Measurements from ENCODE around the gene ACP4.

The ACP4 gene

DNA sequence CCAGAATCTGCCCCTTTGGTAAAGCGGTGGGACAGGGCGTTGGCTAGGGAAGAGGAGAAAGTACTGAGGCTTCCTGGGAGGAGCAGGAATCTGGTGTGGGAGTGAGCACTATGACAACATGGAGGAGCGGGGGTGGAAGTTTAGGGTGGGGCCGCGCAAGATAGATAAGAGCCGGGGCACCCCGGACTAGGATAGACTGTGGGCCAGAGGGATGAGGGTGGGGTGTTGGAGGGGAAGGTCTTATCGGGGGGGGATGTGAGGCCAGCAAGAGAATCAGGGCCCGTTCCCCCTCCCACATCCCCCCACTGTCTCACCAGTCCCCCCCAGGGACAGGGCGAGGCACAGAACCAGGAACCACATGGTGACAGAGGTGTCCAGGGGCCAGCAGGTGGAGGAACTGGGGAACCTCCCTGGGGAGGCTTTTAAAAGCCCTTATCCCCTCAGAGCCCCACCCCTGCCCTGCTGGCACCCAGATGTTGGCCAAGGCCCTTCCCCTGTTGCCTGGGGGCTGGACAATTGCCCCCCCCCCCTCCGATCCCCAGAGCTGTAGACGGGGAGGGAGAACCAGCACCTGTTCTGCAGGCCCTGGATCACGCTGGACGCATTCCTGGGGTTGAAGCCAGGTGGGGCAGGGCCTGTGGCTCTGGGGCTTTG lies 33.3 kb downstream of the ACP4 start, which contains the start of gene KLK1:
KLK1 (minus strand) TSS at position 399 of the 654 bp plus-strand sequence; CDS start at position 360, 39 bp downstream.
- no peak for FAIRE-seq

DNA sequence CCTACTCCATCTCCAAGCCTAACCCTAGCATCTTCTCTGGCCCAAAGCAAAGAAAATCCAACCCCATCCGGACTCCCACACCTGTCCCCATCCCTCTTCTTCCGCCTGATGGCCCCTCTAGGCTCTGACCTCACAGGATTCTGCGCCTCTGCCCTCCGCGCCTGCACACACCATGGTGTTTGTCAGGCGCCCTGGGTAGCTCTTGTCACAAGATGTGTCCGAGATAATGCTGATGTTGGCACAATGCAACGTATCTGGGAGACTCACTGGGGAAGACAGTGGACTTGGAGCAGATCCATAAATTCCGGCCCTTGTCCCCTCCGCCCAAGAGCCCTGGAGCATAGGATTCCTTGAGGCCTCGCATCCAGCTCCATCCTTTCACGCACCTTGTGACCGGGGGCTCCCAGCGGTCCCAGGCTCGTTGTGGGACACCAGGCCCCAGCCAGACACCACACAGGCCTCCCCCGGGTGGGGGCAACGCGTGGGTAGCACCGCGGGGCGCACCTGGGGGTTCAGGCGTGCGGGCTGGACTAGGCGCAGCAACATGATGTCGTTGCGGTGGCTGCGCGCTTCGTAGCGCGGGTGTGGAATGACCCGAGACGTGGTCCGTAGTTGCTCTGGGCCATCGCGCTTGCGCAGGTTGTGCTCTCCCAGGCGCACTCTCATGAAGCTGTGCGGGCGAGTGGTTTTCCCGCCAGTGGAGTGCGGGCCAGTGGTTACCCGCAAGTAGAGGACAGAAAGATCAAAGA lies 36.5 kb downstream of the ACP4 start:
- FAIRE-seq, result no peak

DNA sequence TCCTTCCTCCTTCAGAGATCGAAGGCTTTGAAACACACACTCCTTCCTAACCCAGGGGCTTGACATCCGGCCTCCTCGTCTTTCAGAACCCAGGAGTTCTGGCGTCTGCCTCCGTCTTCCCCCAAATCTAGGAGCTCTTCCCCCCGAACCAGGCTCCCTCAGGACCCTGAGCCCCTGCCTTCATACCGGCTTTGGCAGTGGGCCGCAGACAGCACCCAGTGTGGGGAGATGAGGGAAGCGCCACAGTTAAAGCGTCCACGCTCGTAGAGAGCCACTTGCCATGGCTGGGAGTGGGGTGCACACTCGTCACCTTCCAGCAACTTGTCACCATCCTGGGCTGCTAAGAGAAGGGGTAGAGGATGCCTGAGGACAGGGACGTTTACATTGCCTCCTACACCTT lies 37.3 kb downstream of the ACP4 start:
- no peak for FAIRE-seq

DNA sequence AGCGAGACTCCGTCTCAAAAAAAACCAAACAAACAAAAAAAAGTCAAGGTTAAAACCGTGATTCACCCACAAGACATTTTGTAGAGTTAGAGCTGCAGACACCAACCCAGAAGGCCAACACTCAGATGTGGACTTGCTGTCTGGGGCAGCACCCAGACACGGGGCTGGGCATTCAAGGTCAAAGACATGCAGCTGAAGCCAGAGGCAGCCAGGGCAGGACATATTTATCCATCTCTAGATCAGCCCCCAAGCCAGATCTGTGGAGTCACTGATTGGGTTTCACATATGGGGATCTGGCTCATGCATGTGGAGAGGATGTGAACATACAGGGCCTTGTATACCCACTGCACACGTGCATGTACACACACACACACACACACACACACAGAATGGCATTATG lies 39.6 kb downstream of the ACP4 start:
- no peak for FAIRE-seq

DNA sequence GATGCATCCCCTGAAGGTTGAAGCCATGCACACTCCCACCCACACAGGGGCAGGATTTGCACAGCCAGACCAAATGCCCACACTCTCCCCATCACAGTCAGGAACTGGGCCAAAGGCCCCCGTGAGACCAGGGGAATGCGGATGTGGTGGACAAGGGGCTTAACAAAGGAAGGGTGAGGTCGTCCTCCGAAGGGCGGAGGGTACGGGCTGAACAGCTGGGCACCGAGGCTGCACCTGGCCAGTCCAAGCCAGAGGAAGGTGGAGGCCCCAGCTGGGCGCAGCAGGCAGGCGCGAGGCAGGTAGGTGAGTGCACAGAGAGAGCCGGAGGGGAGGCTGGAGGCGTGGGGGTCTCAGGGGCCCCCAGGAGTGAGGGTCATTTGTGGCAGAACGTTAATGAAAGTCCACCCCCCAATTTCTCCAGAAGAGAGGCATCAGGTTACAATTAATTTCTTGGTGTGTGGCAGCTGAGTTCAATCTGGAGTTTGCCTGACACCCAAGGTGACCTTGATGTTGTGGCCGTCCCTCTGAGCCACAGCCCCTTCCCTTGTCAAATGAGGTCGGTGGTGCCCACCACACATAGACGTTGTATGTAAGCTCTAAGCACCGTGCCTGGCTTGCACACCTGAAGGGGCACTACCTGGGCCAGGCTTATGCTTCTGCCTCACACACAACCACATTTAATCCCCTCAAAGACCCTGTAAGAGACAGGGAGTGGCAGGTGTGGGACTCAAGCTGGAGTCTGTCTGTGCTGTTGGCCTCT lies 40.2 kb downstream of the ACP4 start:
- no peak for FAIRE-seq

DNA sequence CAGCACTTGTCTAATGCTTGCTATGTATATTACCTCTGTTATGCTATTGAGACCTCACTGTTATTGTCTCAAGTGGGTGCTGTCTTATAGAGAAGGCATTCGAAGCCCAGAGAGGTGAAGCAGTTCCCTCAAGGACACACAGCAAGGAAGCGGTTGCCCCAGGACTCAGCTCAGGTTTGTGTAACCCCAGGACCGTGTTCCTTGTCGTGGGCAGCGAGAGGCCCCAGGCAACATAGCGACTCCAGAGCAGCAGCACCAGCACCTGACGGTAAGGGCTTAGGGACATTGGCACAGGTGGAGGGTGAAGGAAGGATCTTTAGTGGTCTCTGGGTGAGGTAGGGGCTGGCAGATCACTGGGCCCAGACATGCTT lies 40.8 kb downstream of the ACP4 start:
- no peak for FAIRE-seq

DNA sequence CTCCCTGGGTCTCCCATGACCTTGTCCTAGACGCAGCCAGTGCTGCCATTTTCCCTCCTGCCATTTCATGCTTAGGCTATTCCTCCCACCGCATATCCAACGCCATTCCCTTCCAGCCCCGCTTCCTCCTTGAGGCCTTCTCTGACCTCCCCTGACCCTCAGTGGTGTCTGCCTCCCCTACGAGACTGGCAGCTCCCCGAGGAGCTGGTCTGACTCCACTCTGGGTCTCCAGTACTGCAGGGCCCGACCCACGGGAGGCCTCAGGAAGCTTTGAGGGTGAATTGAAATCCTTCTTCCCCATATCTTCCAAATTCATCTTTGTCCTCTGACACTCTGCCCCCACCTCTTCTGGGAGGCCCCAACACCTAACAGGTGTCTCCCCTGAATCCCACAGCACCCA lies 42.5 kb downstream of the ACP4 start:
- no peak for FAIRE-seq

DNA sequence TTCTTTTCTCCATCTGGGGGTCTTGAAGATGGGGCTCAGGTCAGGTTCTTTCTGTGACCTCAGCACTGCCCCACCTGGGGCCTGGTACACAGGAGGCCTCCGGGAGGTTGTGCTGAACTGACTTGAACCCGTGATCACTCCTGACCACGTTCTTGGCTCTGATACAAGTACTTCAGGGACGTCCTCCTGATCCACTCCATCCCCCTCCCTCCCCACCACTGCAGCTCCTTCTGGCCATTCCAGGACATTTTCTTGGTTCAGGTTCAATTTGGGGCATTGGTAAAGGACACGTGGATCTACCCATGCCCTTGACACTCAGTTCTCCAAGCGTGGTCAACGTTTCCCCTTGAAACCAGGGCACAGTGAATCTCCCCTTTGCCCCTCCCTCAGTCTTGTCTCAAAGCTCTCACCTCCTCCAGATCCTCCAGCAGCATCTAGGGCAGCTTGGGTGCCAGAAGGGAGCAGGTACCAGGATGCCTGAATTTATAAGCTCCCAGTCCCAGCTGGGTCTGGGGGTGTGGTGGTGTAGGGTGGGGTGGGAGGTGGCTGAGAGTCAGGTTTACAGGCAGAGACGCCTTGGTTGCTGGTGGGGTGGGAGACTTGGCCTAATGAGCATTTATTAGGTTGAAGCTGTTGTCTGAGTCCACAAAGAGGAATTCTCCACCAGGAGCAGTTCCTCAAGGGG lies 43.0 kb downstream of the ACP4 start, which contains the start of gene KLK15:
KLK15 (minus strand) TSS at position 458 of the 685 bp plus-strand sequence. CDS start 2,082 bp downstream, outside the sequence.
- FAIRE-seq, result no peak

DNA sequence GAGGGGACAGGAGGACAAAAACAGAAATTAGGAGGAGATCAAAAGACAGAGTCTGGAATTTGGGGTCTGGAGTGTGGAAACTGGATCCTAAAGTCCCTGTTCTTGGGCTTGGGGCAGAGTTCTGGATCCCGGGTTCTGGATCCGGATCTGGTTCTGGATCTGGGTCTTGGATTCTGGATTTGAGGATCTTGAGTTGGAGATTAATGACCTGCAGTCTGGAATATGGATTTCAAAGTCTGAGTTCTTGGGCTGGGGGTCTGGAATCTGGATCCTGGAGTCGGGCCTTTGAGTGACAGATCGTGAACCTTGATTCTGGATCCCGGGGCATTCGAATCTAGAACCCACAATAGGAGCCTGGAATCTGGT lies 43.6 kb downstream of the ACP4 start:
- no peak for FAIRE-seq

DNA sequence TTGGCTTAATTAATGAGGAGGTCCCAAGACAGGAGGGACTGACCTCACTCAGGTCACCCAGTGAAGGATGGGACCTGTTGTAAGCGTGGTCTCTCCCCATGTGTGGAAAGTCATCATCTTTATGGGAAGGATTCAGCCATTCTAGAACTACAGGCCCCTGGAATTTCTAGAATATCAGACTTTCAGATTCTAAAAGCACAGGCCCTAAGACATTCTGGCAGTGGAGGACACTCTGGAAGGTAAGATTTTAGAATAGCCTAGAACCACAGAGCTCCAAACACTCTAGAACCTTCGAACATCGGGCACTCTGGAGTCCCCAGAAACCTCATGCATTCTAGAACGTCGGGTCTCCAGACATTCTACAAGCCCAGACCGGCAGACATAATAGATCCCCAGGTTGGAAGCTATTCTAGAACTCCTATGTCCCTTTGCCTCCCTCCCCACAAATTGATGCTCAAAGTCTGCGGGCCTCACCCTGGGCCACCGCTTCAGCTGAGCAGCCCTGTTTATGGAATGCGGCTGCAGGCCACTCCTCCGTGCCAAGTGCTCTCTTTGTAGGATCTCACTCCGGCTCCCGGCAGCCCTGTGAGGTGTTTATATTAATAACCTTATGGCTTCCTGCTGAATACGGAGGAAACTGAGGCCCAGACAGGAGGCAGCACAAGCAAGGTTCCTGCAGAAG lies 45.0 kb downstream of the ACP4 start:
- FAIRE-seq, result no peak

DNA sequence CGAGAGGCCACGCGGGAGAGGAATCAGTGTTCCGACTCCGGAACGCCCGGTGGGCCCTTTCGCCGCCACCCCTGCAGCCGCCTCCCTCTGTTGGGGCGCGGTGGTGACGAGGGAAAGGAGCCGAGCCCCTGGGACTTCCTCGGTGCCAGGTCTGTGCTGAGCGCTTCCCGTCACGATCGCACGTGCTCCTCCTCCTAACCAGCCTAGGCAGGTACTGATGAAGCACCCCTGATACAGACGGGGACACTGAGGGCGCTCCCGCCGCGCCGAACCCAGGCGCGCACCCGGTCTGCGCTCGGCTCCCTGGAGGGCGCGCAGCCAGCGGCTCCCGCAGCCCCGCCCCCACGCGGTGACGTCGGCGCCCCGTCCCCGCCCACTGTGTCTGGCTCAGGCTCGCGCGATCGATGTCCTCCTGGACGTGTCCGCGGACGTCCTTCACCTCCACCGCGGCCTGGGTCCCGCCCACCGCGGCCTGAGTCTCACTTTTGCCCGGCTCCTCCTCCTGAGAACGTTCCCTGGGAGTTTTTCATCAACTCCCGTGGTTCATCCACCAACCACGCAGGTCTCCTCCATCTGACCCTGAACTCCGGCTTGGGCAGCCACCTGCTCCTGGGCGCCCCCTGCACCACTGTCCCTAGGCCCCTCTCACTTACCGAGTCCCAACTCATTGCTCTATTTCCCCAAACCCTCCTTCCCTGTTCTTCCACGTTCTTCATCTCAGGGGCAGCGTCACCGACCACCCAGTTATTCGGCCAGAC lies 45.7 kb downstream of the ACP4 start:
- no peak for FAIRE-seq

DNA sequence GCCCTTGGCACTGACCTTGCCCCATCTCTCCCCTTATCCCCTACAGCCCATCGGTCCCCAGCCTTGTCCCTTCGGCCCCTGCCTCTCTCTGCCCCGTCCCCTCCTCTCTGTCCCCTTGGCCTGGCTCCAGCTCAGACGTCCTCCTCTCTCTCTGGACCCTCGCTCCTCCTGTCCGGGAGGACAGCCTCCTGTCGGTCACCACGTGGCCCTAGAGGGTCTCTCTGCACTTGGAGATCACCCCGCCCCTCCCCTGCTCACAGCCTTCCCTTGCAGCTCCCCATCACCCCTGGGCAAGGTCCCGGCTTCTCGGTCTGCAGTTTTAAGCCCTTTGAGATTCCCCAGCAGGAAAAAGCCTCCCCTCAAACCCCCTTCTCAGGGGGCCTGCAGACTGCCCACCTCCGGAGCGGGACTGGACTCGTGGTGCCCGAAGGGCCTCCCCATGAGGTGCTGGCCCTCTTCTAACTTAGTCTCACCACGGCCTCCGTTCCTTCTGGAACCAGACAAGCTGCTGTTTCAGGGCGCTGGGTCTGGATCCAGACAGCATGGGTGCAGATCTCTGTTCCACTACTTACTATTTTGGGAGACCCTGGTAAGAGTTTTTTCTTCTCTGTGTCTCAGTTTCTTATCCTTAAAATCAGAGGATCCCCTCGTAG lies 46.5 kb downstream of the ACP4 start:
- no peak for FAIRE-seq

DNA sequence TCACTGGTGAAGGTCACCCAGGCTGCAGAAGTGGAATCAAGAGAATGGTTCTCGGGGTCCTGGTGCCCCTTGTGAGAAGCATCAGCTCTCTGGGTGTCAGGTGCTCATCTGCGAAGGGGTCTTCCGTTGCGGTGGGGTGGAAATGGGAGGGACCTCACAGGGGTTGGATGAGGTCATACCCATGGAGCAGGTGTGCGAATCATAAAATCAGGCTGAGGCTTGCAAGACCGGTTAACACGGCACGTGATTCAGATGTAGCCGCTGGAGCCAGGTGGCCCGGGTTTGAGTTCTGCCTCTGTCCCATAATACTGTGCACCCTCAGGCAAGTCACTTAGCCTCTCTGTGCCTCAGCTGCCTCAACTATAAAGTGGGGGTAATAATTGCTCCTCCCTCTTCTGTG lies 47.1 kb downstream of the ACP4 start:
- FAIRE-seq, result no peak

DNA sequence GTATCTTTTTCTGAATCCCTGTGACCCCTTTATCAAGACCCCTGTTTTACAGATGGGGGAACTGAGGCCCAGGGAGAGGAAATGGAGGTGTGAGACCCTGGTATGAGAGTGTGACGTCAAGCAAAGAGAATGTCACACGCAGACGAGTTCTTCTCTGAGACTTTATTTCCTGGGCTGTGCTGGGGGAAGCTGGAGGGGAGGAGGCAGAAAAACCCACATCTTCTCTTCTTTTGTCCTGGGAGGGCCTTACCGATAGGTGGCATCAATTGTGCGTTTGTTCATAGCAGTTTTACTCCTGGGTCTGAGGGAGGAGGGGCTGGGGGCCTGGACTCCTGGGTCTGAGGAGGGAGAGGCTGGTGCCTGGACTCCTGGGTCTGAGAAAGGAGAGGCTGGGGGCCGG lies 48.0 kb downstream of the ACP4 start:
- FAIRE-seq, result no peak

DNA sequence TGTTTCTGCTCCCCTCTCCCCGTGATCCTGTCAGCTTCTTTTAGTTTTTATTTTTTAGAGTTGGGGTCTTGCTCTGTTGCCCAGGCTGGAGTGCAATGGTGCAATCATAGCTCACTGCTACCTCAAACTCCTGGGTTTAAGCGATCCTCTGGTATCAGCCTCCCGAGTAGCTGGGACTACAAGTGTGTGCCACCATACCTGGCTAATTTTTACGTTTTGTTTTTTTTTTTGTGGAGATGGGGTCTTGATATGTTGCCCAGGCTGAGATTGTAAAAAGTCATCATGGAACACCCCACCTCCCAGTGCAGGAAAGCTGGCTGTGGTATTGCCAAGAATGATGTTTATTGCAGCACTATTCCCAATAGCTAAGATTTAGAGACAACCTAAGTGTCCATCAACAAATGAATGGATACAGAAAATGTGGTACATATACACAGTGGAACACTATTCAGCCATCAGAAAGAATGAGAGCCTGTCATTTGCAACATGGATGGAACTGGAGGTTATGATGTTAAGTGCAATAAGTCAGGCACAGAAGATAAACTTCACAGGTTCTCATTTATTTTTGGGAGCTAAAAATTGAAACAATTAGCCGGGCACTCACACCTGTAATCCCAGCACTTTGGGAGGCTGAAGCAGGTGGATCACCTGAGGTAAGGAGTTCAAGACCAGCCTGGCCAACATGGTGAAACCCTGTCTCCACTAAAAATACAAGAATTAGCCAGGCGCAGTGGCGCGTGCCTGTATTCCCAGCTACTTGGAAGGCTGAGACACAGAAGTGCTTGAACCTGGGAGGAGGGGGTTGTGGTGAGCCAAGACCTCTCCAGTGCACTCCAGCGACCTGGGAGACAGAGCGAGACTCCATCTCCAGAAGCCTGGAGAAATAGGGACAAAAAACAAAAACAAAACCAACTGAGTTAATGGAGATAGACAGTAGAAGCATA lies 49.8 kb downstream of the ACP4 start:
- FAIRE-seq, result no peak

DNA sequence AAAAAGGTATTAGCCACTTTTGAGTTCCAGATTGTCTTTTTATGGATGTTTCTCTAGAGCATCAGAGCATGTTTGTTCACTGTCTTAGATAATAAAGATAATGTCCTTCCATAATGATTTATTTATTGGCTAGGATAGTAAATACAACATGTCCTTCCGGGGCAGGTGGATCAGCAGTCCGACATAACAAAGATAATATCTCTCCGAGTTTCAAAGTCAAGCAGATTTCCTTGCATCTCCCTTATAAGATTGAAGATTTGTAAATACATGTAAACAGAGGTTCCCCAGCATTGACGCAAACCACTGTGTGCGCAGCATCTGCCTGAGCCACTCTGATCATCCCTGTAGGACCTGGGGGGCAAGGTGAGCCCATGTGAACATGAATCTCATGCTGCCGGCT lies 51.9 kb downstream of the ACP4 start:
- no peak for FAIRE-seq

DNA sequence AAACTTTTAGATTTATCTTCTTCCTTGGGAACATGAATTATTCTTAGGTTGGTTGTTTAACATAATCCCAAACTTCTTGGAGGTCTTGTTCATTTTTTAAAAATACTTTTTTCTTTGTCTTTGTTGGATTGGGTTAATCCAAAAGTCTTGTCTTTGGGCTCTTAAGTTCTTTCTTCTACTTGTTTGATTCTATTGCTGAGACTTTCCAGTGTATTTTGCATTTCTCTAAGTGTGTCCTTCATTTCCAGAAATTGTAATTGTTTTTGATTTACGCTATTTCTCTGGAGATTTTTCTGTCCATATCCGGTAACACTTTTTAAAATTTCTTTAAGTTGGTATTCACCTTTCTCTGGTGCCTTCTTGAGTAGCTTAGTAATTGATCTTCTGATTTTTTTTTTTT lies 53.0 kb downstream of the ACP4 start:
- FAIRE-seq, result no peak

DNA sequence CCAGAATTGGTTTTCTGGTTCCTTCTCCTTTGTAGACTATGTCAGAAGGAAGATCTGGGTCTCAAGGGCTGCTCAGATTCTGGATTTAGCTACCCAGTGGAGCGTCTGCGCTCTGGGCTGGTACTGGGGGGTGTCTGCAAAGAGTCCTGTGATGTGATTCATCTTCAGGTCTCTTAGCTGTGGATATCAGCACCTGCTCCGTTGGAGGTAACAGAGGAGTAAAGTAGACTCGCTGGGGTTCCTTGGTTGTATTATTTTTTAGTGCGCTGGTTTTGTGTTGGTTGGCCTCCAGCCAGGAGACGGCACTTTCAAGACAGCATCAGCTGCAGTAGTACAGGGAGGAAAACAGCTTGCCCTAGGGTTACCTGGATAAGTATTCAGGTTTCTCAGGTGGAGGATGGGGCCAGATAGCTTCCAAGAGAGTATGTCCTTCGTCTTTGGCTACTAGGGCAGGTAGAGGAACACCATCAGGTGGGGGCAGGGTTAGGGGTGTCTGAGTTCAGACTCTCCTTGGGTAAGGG lies 53.5 kb downstream of the ACP4 start:
- FAIRE-seq, result no peak

DNA sequence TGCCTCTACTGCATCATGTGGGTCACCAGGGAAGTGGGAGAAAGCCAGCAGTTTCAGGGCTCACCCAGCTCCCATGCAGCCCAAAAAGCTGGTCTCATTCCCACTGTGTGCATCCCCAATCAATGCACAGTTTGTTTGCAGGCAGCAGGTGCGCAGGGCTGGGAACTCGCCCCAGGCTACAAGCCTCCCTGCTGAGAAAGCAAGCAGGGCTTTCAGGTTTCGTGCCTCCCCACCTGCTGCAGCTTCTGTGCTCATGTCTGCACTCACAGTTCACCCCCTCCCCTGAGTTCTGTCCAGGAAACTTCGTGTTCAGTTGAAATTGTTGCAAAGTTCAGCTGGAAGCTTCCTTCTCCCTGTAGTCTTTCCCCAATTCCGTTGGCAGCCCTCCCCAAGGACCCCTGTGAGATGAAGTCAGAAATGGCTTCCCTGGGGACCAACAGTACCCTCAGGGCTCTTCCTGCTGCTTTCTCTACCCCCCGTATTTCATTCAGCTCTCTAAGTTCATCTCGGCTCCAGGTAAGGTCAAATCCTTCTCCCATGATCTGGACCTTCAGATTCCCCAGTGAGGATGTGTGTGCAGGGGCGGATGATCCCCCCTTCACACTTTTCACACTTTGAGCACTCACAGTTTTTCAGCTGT lies 54.2 kb downstream of the ACP4 start:
- FAIRE-seq, result no peak
